DMS114 treated with DMSO at 0.1 percent for 48 hours (cell line): ENCODE results near the gene PRKCQ.

Source experiments
- DNase-seq: peaks from one replicate; lab custom pipeline; 2025; ENCODE audit not compliant: unreplicated experiment; lab: John Stamatoyannopoulos, UW

The PRKCQ gene

DNA sequence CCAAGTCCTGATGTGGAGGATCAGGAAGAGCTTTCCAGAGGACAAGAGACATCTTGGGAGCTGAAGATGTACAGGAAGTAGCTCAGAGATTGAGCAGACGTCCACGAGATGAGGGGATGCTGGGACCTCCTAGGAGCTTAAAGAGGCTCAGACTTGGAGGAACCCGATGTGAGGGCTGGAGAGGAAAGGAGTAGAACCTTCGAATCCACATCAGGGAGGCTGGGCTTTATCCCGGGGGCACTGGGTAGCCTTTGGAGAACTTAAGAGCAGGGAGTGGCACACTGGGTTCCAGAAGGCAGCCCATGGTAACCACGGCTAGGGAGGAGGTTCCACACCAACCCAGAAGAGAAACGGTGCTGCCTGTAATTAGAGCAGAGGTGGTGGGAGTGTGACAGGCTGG, 10.8 kb downstream of the PRKCQ start:
- no peak for DNase-seq

DNA sequence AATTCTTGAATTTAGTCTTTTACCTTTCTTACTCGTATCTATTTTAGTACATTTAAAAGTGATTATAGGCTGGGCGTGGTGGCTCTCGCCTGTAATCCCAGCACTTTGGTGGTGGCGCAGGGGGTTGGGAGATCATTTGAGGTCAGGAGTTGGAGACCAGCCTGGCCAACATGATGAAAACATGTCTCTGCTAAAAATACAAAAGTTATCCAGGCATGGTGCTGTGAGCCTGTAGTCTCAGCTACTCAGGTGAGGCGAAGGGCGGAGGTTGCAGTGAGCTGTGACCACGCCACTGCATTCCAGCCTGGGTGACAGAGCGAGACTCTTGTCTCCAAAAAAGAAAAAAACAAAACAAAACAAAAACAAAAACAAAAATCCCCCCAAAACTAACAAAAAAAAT, 12.2 kb downstream of the PRKCQ start:
- DNase-seq, result no peak

DNA sequence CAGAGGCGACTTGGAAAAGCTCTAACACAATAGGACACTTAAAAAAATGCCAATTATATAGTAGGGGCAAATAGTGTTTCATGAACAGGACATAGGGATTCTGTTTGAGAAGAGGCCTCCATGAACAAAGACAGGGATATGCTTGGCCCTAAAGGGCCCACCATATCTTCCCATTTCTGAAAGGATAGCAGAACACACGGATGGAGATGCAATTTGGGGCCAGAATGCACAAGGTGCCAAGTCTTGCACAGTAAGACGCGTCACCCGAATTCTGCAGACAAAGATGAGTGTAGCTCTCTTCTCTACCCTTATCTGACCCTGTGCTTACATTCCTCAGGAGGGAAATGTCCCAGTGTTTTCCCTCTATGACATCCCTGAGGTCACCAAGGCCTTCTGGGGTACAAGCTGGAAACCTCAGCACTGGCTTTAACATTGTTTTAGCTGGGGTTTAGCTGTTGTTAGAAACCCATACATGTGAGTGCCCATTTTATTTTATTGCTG, 12.8 kb downstream of the PRKCQ start:
- no peak for DNase-seq

DNA sequence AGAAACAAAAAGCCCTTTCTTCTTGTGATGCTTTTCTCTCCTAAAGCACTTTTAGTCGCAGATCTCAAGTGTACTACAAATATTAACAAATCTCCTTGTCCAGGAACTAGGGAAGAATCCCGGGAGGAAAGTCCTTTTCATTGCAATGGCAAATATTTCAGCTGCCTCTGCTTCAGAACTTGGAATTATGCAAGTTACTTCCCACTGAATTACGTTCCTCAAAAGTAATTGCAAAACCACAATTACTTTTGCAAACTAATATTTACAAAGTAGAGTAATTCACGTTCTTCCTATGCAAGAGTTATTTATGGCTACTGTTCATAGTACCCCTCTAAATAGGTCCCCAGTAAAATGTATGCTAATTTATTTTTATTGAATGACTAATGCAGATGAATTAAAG, 14.5 kb downstream of the PRKCQ start:
- DNase-seq, result no peak

DNA sequence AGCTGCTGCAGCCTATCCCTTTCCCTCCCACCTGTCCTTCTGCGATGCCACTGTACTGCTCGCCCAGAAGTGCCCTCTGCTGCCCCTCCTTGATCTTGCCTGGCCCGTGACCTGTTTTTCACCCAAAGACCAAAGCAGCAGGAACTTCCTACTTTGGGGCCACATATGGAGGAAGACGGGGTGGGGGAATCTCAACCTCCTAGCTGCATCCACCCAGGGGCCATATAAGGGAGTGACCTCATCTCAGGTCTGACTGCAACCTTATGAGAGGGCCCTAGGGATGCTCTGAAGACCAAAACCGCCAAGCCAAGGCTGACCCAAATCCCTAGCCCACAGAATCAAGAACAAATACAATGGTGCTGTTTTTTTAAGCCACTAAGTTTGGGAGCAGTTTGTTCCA, 15.7 kb downstream of the PRKCQ start:
- DNase-seq, result no peak

DNA sequence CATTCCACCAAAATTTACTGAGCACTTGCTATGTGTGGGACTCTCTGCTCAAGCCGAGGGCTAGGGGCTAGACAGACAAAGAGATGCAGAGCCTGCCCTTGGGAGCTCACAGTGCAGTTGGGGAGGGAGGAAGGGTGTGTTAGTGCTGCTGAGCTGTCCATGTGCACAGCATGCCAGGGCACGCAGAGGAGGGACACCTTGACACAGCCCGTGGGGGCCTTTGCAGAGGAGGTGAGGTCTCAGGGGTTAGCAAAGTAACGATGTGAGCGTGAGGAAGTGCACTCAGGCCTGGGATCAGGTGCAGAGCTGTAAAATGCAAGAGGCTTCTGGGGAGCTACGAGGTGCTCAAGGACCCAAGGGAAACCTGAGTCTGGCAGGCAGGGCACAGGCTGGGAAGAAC, 16.3 kb downstream of the PRKCQ start:
- DNase-seq, result no peak

DNA sequence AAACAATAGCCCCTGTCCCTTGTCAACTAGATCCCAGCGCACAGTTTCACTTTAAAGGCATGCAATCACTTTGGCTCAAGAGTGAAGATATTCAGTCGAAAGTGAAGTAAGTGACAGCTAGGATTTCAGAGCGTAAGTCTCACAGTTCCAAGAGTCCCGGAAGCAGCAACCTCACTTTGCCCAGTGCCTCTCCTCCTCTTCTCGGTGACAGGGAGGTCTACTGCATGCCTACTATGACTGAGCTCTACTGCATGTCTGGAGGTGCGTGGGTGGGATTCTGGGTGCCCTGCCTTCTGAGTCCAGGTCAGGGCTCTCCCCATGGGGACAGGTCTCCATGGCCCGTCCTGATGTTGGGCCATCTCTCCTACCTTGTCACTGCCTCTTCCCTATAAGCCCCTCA, 17.0 kb downstream of the PRKCQ start:
- no peak for DNase-seq

DNA sequence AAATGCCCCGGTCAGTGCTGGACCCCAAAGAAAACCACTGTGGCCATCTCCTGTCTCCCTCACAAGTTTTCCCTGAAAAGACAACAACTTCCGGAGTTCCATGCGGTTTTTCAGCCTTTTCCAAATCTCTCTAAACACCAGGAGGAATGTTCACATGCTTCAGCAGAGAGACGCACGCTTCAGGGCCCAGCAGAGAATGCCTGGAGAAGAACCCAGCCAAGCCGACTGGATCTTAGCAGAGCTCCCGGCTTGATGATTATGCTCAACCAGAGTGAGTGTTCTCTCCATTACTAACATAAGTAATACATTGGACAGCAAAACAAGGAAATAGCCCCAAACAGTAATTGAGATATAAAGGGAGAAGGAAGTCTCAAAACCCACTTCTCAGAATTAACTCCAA, 17.9 kb downstream of the PRKCQ start:
- no peak for DNase-seq

DNA sequence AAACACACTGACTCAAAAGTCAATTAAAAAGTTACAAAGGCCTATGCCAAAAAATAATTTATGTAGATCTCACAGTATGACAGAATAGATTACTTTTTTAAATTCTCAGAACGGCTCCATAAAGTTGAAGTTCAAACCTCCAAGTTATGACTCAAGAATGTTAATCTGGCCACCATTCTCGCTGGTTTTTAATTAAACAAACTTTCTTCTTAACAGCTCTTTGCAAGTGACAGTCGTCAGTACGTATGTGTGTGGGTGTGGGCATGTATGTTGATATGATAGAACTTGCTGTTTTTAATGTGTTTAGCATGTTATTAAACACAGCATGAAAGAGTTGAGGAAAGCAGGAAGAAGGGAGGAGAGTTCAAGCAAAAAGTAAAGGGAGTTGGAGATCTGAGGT, 18.5 kb downstream of the PRKCQ start:
- no peak for DNase-seq

DNA sequence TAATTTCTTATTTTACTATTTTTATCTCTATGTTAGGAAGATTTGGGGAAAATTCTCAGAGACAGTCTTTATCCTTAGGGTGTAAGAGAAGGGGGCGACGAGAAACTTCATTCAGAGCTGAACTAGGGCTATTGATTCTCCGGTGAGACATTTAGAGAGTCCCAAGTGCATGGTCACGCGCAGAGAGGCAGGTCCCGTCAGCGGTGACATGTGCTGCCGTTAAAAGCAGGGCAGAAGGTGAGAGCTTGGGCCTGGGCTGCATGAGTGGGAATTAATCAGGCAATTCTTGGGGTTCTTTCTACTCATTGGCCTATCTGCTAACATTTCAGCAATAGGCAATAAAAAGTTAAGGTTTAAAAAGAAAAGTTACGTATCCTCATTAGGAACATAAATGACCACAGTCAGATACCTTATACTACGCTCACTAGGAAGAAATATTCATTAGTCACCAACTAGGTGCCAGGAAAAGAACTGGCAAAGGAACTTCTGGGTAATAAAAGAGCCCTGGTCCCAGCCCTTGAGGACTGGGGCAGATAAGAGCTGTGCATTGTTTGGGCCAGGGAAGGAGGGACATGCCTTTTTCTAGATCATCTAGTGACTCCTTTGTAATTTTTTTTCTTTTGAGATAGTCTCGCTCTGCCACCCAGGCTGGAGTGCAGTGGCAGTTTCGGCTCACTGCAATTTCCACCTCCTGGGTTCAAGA, 21.2 kb downstream of the PRKCQ start:
- DNase-seq, result no peak

DNA sequence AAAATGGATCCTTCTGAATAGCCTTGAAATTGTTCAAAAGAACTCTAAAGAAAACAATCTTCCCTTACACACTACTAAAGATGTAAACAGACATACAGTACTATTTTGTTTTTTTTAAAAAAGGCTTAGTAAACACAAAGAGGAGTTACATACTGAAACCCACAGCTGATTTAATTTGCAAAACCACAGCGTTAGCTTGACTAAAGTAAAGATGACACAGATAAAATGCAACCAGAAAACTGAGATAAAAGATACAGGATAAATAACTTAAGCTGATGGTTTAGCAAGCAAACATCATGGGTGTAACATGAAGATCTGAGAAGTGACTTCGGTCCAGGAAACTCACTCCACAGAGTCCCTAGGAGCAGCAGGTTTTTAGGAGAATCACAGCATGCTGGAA, 21.8 kb downstream of the PRKCQ start:
- DNase-seq, result no peak

DNA sequence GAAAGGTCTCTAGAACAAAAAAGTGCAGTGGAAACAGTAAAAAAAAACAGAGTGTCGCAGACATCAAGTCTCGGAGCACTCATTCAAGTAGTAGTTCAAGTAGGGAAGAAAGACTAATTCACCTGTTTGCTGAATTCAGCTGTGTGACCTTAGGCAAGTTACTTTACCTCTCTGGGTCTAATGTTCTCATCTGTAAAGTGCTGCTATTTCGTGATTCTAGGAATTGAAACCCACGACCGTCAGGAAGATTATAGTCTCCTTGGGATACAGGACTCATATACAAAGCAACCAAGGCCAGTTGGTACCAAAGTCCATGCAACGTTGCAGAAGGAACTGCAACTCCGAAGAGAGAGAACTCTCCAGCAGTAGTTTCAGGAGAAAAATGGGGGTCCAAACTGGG, 26.1 kb downstream of the PRKCQ start:
- DNase-seq, result no peak

DNA sequence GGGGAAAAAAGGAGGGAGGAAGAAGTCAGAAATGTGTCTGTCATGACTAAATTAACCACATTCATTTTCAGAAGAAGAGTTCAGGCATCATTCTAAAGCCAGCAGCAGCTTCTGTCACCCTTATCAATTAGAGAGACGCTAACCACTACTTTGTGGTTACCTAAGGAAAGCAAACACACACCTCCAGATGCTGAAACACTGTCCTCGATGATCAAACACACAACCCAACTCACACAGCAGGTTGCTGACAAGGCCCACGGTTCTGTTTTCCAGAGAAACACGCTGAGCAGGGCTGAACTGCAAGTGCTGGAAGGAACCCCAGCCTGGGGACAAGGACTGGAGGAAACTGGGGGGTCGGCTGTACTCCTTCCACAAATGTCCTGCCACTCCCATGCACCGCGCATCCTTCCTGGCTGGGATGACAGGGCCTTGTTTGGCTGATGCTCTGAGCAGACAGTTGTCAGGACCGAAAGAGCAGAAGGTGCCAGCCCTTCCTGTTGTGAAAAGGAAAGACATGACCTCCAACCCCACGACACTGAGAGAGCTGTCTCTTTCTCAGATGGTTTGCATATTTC, 36.6 kb downstream of the PRKCQ start:
- no peak for DNase-seq

DNA sequence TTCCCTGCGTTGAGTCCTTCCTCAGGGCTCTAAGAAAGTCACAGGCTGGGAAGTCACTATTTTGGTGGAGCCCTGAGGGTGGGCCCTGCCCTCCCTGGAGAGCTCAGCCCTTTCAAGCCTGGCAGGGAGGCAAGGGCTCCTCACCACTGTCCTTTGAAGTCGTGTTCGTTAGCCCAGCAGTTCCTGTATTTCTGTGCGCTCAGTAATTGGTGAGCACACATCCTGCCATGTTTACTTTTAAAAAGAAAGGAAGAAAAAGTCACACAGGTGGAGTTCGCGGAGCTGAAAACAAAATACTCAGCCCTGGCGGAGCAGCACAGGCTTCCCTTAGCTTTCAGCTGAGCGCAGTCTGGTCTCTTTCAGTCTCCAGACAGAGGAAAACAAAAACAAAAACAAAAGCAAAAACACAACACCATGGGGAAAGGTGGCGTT, 37.1 kb downstream of the PRKCQ start:
- no peak for DNase-seq

DNA sequence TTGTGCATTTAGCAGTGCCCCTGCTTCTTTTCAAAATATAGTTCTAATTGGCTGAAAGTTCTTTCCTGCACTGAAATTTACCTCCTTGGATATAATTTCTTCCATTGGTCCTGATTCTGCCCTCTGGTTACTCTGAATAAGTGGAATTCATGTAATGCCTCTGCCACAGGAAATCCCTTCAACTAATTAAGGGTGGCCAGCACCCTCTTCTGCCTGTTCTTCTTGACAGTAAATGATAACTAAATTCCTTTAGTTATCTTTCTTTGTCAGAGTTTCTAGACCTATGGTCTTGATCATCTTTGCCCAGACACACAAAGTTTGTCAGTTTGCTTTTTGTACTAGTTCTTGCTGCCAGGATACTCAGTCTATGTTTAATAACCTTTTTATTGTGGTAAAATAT, 40.2 kb downstream of the PRKCQ start:
- DNase-seq, result no peak

DNA sequence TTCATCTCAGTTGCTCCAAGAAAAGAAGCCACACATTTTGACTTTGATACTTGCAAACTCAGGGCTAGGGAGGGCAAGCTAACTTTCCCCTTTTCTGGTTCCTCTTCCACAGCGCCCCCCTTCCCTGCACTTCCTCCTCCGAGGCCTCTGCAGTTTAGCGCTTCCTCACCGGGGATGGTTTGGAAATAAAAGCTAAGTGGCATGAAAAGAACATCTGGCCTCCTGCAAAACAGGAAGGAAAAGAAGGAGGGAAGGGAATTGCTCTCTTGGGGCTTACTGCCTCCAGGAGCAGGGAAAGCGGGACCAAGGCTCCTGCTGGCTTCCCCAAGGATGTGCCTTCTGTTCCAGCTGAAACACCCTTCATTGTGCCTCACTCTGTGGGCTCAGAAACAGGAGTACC, 42.3 kb downstream of the PRKCQ start:
- DNase-seq, result no peak

DNA sequence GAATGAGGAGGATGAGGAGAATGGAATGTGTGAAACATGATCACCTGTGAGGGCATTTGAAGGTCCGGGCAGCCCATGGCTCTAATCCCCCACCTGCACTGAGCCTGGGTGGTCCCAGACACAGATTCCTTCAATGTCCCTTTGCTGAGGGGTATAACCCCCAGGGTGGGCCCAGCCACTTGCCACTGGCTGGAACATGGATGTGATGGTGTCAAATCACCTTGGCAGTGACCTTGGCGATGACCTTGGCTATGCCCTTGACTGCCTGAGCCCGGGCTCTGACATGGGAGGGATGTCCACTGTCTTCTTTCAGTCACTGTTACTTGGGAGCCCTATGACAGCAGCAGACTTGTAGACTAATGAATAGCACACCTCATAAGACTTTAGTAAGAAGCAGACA, 44.0 kb downstream of the PRKCQ start:
- no peak for DNase-seq

DNA sequence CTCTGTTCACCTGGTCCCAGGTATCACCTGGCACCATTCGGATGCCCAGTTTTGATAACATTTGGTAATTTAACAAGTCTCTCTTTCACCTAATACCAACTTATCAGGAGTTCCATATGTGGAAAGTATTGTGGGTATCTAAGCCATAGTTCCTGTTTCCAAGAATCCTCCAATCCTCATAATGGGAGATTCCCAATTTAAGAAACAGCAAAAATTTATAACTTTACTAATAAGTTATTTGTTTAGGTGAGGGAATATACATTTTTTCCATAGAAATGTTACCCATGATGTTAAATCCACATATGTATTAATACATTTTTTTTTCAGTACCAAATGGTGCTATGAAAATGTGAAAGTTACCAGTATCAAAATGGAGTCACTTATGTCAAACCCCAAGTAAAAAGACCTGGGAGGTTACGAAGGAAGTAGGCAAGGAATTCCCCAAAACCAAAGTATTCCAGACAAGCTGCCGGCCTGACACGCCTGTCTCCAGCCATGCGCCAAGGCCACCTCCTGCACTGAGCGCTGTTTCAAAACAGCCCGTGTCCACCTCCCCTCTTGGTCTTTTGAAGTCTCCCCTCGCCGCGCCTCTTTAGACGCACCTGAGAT, 44.8 kb downstream of the PRKCQ start:
- DNase-seq, result no peak

DNA sequence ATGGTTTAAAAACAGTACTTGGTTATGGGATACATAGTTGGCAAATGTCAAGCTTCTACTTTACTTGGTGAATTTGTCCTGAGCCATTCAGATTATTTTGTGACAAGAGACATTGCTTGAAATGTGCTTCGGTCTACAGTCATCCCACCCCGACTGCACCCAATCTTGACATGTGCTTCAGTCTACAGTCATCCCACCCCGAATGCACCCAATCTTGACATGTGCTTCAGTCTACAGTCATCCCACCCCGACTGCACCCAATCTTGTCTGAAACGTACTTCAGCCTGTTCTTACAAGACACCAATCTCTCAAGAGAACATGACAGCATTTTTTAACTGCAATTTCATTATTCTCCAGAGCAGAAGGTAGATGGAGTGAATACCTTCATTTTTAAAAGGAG, 47.8 kb downstream of the PRKCQ start:
- DNase-seq, result no peak

DNA sequence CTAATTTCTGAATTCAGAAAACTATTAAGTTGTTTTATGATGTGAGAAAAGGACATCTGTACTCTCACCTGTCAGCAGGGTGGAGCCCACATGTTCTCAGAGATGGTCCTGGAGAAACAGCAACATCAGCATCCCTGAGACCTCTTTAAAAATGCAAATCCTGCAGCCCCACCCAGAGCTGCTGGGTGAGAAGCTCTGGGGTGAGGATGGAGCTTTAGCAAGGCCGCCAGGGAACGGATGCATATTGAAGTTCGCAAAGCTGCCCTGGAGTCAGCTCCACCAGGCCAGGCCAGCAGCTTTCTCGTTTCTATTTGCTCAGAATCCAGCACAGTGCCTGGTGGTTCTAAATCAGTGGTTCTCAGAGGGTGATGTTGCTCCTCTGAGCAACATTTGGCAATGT, 49.1 kb downstream of the PRKCQ start:
- DNase-seq, result no peak

DNA sequence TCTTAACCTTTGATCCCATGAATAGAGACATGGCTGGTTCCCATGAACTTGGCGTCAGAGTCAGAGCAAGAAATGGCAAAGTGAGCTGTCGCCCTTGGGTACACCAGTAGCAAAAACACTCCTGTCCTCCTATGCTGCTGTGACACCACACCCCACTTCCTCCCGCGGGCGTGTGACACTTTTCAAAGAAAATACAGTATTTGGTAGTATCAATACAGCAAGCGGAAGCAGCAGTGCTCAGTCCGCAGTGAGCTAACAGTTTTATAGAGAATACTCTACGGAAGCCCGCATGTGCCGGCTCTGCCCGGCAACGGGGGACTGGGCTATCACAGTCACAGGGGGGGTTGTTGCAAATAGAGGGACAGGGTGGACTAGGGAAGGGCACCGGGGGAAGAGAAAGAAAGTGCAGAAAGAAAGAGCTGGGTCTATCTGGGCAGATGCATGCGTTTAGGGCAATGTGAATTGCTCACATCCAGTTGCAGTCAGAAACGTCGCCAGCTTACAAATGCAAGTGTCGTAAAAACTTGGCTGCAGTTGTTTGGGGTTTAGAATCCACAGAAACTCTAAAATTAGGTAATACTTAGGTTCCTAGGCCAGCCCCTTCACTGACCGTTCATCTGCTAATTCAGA, 49.8 kb downstream of the PRKCQ start:
- no peak for DNase-seq
